ENCODE data around the gene ETV2. TPM values are rescaled to one million over a fixed set of nuclear protein-coding genes. Genes with fewer than 3 reads are reported as not detected.

The ETV2 gene
- total RNA-seq, 4 donors from 2014 or later, result 0.23 TPM; not detected in 3

- no peak for DNase-seq
- in situ Hi-C loops (cut with MboI; ENCODE audit: low sequenced_read_pairs in 4 of 4) (no loop called here), intact Hi-C loops (cut with DNase I; ENCODE audit: low total_unique reads) (no loop called here)
- no peak overlapping the region for H3K27ac ChIP-seq
- no peaks in the 10 kb centered on the region for H3K36me3 ChIP-seq
- H3K9me3 ChIP-seq, result no peaks in the 10 kb centered on the region
- no peak overlapping the region for H3K4me3 ChIP-seq
- TF ChIP-seq CTCF (IDR thresholded peaks at IDR 0.05 in 4 of 5, conservative IDR thresholded peaks at IDR 0.05 in 1 of 5) (no peak), POLR2A (IDR thresholded peaks at IDR 0.05) (no peak)
- no peaks in the 10 kb centered on the region for H3K4me1 ChIP-seq
- no peaks in the 10 kb centered on the region for H3K27me3 ChIP-seq
- no peak for ATAC-seq
These were observed 22.7 kb upstream of the ETV2 start for GRCh38 chr19:35618857-35619256.

DNA sequence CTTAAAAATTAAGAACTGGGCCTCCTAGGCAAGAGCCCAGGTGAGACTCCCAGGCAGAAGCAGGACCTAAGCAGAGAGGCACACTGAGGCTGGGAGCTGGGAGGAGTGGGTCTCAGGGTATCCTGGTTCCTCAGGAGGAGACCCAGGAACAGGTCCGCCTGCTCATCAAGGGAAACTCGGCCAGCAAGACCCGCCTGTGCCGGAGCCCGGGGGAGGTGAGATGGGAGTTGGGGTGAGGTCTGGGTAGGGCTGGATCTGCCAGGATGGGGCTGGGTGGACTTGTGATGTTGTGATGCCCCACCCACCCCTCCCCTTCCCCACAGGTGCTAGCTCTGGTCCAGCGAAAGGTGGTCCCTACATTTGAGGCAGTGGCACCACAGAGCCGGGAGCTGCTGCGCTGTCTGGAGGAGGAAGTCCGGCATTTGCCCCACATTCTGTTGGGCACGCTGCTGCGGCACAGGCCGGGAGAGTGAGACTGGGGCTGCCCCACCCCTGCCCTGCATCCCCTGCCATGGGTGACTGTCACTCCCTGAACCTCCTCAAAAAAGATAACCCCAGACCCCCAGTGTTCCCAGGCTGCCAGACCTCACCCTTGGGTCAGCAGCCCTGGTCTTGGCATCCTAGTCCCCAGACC is 22.1 kb upstream of the ETV2 start:
- no peak for ATAC-seq
- Histone ChIP-seq H3K4me3 (no peak overlapping the region), H3K4me1 (no peaks in the 10 kb centered on the region), H3K9me3 (no peaks in the 10 kb centered on the region), H3K27me3 (no peaks in the 10 kb centered on the region), H3K36me3 (no peaks in the 10 kb centered on the region), H3K27ac (no peak overlapping the region)
- intact Hi-C loops (cut with DNase I; ENCODE audit: low total_unique reads) (no loop called here), in situ Hi-C loops (cut with MboI; ENCODE audit: low sequenced_read_pairs in 4 of 4) (no loop called here)
- no peak for DNase-seq
- TF ChIP-seq POLR2A (IDR thresholded peaks at IDR 0.05) (no peak), CTCF (IDR thresholded peaks at IDR 0.05 in 4 of 5, conservative IDR thresholded peaks at IDR 0.05 in 1 of 5) (no peak)

GRCh38 chr19:35620001-35620400 is 21.5 kb upstream of the ETV2 start:
- in situ Hi-C loops (cut with MboI; ENCODE audit: low sequenced_read_pairs in 4 of 4), result no loop called here
- Histone ChIP-seq H3K4me3 (no peak overlapping the region), H3K27me3 (no peaks in the 10 kb centered on the region), H3K9me3 (no peaks in the 10 kb centered on the region), H3K4me1 (no peaks in the 10 kb centered on the region), H3K36me3 (no peaks in the 10 kb centered on the region), H3K27ac (no peak overlapping the region)
- TF ChIP-seq POLR2A (IDR thresholded peaks at IDR 0.05), result no peak
- no peak for TF ChIP-seq CTCF (IDR thresholded peaks at IDR 0.05 in 4 of 5, conservative IDR thresholded peaks at IDR 0.05 in 1 of 5)
- intact Hi-C loops (cut with DNase I; ENCODE audit: low total_unique reads), result loop anchor here (10.0 kb wide), 1 partner anchor 315 kb away; the partner anchor contains the start of gene LRFN3
- no peak for DNase-seq
- ATAC-seq, result no peak

- Histone ChIP-seq H3K4me1 (no peaks in the 10 kb centered on the region), H3K27me3 (no peaks in the 10 kb centered on the region), H3K36me3 (no peaks in the 10 kb centered on the region), H3K9me3 (no peaks in the 10 kb centered on the region), H3K4me3 (no peak overlapping the region), H3K27ac (no peak overlapping the region)
- no peak for ATAC-seq
- no peak for DNase-seq
- in situ Hi-C loops (cut with MboI; ENCODE audit: low sequenced_read_pairs in 4 of 4), result no loop called here
- intact Hi-C loops (cut with DNase I; ENCODE audit: low total_unique reads), result loop anchor here (10.0 kb wide), 1 partner anchor 313 kb away; the partner anchor contains the start of gene LRFN3
- no peak for TF ChIP-seq POLR2A (IDR thresholded peaks at IDR 0.05)
- TF ChIP-seq CTCF (IDR thresholded peaks at IDR 0.05 in 4 of 5, conservative IDR thresholded peaks at IDR 0.05 in 1 of 5), result no peak
These were observed 19.8 kb upstream of the ETV2 start for GRCh38 chr19:35621708-35622107.

GRCh38 chr19:35622750-35623149 is 18.8 kb upstream of the ETV2 start:
- H3K9me3 ChIP-seq, result no peaks in the 10 kb centered on the region
- no peak overlapping the region for H3K4me3 ChIP-seq
- peaks cover 3 to 4% of the 10 kb centered on the region in 2 donors for H3K4me1 ChIP-seq
- ATAC-seq, result no peak
- no peak overlapping the region for H3K27ac ChIP-seq
- TF ChIP-seq POLR2A (IDR thresholded peaks at IDR 0.05) (no peak), CTCF (IDR thresholded peaks at IDR 0.05 in 4 of 5, conservative IDR thresholded peaks at IDR 0.05 in 1 of 5) (no peak)
- intact Hi-C loops (cut with DNase I; ENCODE audit: low total_unique reads), result loop anchor here (10.0 kb wide), 1 partner anchor 312 kb away; the partner anchor contains the start of gene LRFN3
- DNase-seq, result no peak
- in situ Hi-C loops (cut with MboI; ENCODE audit: low sequenced_read_pairs in 4 of 4), result no loop called here
- no peaks in the 10 kb centered on the region for H3K36me3 ChIP-seq
- H3K27me3 ChIP-seq, result no peaks in the 10 kb centered on the region
